OCI-LY3 (cell line): ENCODE measurements around the gene C2orf68.
A peak's percentile ranks its signal among the peaks of the same experiment; 100 is the strongest.

ENCODE experiments used
- H2AFZ ChIP-seq: fragments of 200-600, 300-600 bp; shearing (Covaris generic); 2 replicates; pipeline ENCODE4 v1.6.0; 2014; ENCODE audit warnings: antibody characterized with exemption, low read depth, low read length
- H3K27ac ChIP-seq: fragments of 200-600, 300-600 bp; sonication (generic); 2 replicates; pipeline ENCODE4 v1.5.1; 2014; ENCODE audit warnings: mild to moderate bottlenecking, low read length, moderate library complexity, mixed read lengths
- H3K27me3 ChIP-seq: fragments of 200-600, 300-600 bp; sonication (generic); 2 replicates; pipeline ENCODE4 v1.6.1; 2014; ENCODE audit warnings: low read depth, low read length, mixed read lengths
- H3K36me3 ChIP-seq: fragments of 200-600, 300-600 bp; sonication (generic); replicated peaks from 2 replicates; pipeline ENCODE3; 2014; ENCODE audit warnings: low read depth, low read length, mixed read lengths
- H3K4me1 ChIP-seq: fragments of 300-600, 200-600 bp; sonication (generic); 2 replicates; pipeline ENCODE4 v1.6.1; 2014; ENCODE audit warnings: low read length, mixed read lengths
- H3K4me2 ChIP-seq: fragments of 200-600, 300-600 bp; sonication (generic); 2 replicates; pipeline ENCODE4 v1.6.1; 2014; ENCODE audit warnings: low read length, mixed read lengths
- H3K4me3 ChIP-seq: fragments of 300-600, 200-600 bp; sonication (generic); 2 replicates; pipeline ENCODE4 v1.5.1; 2014; ENCODE audit warnings: antibody characterized with exemption, mild to moderate bottlenecking, low read length, moderate library complexity
- H3K79me2 ChIP-seq: fragments of 300-600, 200-600 bp; shearing (Covaris generic); 2 replicates; pipeline ENCODE4 v1.6.1; 2014; ENCODE audit warnings: mild to moderate bottlenecking, low read length, mixed read lengths
- H3K9ac ChIP-seq: fragments of 300-600, 200-600 bp; shearing (Covaris generic); 2 replicates; pipeline ENCODE4 v1.6.0; 2014; ENCODE audit warnings: mild to moderate bottlenecking, low read length, moderate library complexity
- H3K9me3 ChIP-seq: fragments of 200-600, 300-600 bp; shearing (Covaris generic); 2 replicates; pipeline ENCODE4 v1.6.1; 2014; ENCODE audit warnings: low read length, mixed read lengths; ENCODE audit not compliant: insufficient read depth
- H4K20me1 ChIP-seq: fragments of 200-600, 300-600 bp; sonication (generic); 2 replicates; pipeline ENCODE4 v1.6.1; 2016; ENCODE audit warnings: low read length, mixed read lengths; ENCODE audit not compliant: insufficient read depth
- CTCF ChIP-seq: fragments of 200-600, 300-600 bp; sonication (generic); IDR thresholded peaks from 2 replicates; pipeline ENCODE4 v1.5.1; 2014; ENCODE audit warnings: antibody characterized with exemption, low read length, low read depth
- EZH2phosphoT487 ChIP-seq: fragments of 200-600 bp; shearing (Covaris generic); IDR thresholded peaks from 2 replicates; pipeline ENCODE4 v1.6.1; 2018; ENCODE audit warnings: antibody characterized with exemption, mixed run types, low read depth

C2orf68 gene

GRCh38 chr2:85588236-85588635, 23.6 kb downstream of the C2orf68 start:
- Histone ChIP-seq H3K4me3 (no peak overlapping the region), H3K4me1 (peaks cover 7% of the 10 kb centered on the region; the same call in 1 of the 2 replicates), H3K36me3 (no peaks in the 10 kb centered on the region), H2AFZ (no peak overlapping the region), H3K79me2 (no peaks in the 10 kb centered on the region), H3K9ac (no peak overlapping the region), H3K27ac (no peak overlapping the region), H3K4me2 (no peak overlapping the region), H4K20me1 (no peaks in the 10 kb centered on the region), H3K9me3 (no peaks in the 10 kb centered on the region), H3K27me3 (no peaks in the 10 kb centered on the region)
- no peak for TF ChIP-seq CTCF
- TF ChIP-seq EZH2phosphoT487: no peak

GRCh38 chr2:85585781-85586105, 26.1 kb downstream of the C2orf68 start:
- Histone ChIP-seq H4K20me1 (no peaks in the 10 kb centered on the region), H3K9ac (no peak overlapping the region), H3K4me2 (no peak overlapping the region), H3K4me1 (peaks cover 7% of the 10 kb centered on the region; the same call in 1 of the 2 replicates), H3K9me3 (no peaks in the 10 kb centered on the region), H3K27me3 (no peaks in the 10 kb centered on the region), H3K79me2 (no peaks in the 10 kb centered on the region), H3K36me3 (no peaks in the 10 kb centered on the region), H3K4me3 (no peak overlapping the region), H2AFZ (no peak overlapping the region), H3K27ac (no peak overlapping the region)
- no peak for TF ChIP-seq CTCF
- no peak for TF ChIP-seq EZH2phosphoT487

- Histone ChIP-seq H4K20me1 (no peaks in the 10 kb centered on the region), H3K4me1 (peaks cover 7% of the 10 kb centered on the region; the same call in 1 of the 2 replicates), H3K27ac (no peak overlapping the region), H3K9me3 (no peaks in the 10 kb centered on the region), H3K9ac (peak overlapping the region; percentile 48), H3K4me3 (peak overlapping the region; percentile 79), H3K36me3 (no peaks in the 10 kb centered on the region), H2AFZ (no peak overlapping the region), H3K4me2 (peak overlapping the region; percentile 60), H3K79me2 (no peaks in the 10 kb centered on the region), H3K27me3 (no peaks in the 10 kb centered on the region)
- no peak for TF ChIP-seq EZH2phosphoT487
- no peak for TF ChIP-seq CTCF
Measured at GRCh38 chr2:85584857-85585780, 26.7 kb downstream of the C2orf68 start.

GRCh38 chr2:85584354-85584856, 27.5 kb downstream of the C2orf68 start, which contains the start of gene VAMP5:
Gene VAMP5 (plus strand): TSS chr2:85584431. CDS start chr2:85584491, 60 bp downstream.
- Histone ChIP-seq H3K4me3 (peak within 1 kb of the TSS; percentile 79), H3K36me3 (no peaks in the 10 kb centered on the region), H3K79me2 (no peaks in the 10 kb centered on the region), H3K27ac (no peak within 1 kb of the TSS), H2AFZ (no peak within 1 kb of the TSS), H3K27me3 (no peaks in the 10 kb centered on the region), H4K20me1 (no peaks in the 10 kb centered on the region), H3K9ac (peak within 1 kb of the TSS; percentile 48), H3K4me1 (peaks cover 10% of the 10 kb centered on the region), H3K4me2 (peak within 1 kb of the TSS; percentile 60), H3K9me3 (no peaks in the 10 kb centered on the region)
- no peak for TF ChIP-seq EZH2phosphoT487
- TF ChIP-seq CTCF: no peak
